Measurements from ENCODE around the gene BRCA1.

- TF ChIP-seq CTCF (IDR thresholded peaks at IDR 0.05) (no peak), EZH2 (IDR thresholded peaks at IDR 0.05; ENCODE audit: borderline replicate concordance, insufficient read depth, low read depth, low read length, poor library complexity, severe bottlenecking) (no peak)
Observed at GRCh38 chr17:43104665-43105064, 20.5 kb downstream of the BRCA1 start.
